Stimulated activated CD4-positive, alpha-beta T cell treated with anti-CD3 and anti-CD28 coated beads, Interleukin-4, amount 100 ng/mL, for 4 hours (primary cell): ENCODE results near the gene GPR18.

ENCODE experiments used
- DNase-seq, 2 experiments: peaks; one replicate each; pipeline ENCODE4 v3.0.0-alpha.2; 2020

The GPR18 gene

DNA sequence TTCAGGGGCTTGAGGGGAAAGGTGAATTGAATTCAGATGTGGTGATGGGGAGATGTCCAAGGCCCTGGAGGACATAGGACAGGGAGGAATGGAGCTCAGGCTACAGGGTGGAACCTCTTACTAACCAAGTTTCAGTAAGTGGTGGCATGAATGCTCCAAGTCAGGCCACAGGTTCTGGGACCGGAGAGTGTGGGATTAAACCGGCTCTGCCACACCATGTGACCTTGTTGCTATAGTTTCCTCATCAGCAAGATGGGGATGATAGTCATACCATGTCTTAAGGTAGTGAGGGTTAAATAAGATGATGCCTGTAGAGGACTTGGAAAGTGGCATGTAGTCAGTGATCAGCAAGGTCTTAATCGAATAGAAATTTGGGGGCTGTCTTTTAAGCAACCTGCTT lies 32.7 kb upstream of the GPR18 start:
- DNase-seq: no peak

DNA sequence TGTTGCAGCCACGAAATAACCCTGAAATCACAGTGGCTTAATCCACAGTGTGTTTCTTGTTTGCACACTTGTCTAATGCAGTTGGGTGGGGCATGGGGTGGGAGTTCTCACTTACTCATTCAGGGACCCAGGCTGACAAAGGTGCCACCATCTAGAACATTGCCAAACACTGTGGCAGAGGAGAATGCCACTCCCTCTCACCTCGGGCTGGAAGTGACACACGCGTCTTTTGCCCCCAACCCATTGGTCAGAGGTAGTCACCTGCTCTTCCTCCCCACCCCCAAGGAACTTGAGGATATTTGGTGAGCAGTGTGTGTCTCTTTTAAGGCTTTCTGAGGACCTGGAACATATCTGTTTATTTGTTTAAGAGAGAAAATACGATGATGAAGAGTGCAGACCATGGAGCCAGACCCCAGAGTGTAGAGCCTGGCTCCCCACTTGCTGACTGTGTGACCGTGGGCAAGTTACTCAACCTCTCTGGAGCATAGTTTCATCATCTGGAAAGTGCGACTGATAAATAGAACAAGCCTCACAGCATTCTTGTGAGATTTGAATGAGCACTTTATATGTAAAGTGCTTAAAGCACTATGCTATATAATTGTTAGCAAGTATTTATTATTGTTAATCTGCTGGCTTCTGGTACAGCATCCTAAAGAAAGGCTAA lies 31.6 kb upstream of the GPR18 start:
- DNase-seq: peak in 1 of 2 experiments; percentile 34

DNA sequence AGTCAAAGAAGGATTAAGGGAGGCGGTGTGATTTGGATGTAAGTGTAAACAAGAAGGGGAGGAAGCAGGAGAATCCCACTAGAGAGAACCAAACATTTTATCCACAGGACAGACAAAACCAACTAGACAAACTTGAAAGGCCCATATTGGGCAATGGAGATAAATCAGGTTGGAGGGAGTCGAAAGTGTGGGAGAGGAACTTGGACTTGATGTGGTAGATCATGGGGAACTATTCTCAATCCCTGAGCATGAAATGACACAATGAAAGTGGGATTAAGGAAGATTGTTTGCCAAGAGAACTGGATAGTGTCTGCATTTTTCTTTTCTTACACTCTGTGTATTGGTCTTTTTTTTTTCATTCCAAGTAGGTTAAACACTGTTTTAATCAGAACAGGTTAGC lies 31.1 kb upstream of the GPR18 start:
- DNase-seq: no peak

- DNase-seq: no peak
Measured at GRCh38 chr13:99288089-99288488, 29.9 kb upstream of the GPR18 start.

GRCh38 chr13:99287551-99287950 lies 29.4 kb upstream of the GPR18 start:
- DNase-seq: no peak

- no peak for DNase-seq
Measured at GRCh38 chr13:99285432-99286182, 27.4 kb upstream of the GPR18 start.

DNA sequence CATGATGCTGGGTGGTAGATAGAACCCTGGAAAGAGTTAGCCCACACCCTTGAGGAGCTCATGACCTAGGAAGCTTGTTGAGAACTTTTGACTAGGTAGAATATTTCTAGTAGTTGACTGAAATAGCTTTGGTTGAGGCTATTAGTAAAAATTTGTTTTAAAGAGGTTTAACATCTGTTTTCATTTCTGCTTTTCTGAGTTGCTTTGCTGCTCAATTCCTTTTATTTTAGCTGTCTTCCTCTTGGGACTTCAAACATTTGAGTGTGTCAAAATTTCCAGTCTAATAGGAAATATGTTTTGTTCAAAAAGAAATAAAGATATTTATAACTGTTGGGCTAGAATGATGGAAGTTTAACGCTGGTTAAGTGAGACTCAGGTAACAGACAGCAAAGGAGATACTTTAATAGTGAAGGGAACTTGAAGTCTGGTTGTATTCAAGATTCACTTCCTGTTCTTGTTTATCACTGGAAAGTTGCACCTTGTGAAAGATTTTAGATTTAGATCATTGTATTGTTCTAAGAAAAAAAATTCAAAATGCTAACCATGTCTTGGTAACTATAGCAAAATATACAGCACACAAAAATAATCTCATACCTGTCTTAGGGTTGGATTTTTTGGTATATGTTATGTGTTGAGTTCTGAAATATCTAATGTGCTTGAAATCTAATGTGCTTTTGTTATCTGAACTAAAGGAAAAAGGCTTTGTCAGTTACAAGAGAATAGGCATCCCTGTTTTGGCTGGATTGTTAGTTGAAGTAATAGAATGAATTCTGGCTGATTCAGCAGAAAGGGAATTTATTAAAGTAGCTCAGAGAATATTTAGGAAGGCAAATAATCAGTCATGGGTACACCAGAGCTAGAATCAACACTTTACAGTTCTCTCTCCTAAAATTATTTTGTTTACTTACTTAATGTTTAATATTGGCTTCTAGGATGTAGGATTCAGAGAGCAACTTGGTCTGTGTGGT lies 24.4 kb upstream of the GPR18 start:
- DNase-seq: no peak

- peak; percentile 26 to 43 for DNase-seq
Measured at GRCh38 chr13:99281811-99282263, 23.7 kb upstream of the GPR18 start.

- DNase-seq: no peak
Measured at GRCh38 chr13:99280166-99280565, 22.0 kb upstream of the GPR18 start.

GRCh38 chr13:99279637-99280036 lies 21.5 kb upstream of the GPR18 start:
- DNase-seq: no peak

- no peak for DNase-seq
Measured at GRCh38 chr13:99278843-99279242, 20.7 kb upstream of the GPR18 start.

- no peak for DNase-seq
Measured at GRCh38 chr13:99278200-99278599, 20.0 kb upstream of the GPR18 start.

- DNase-seq: no peak
Measured at GRCh38 chr13:99277629-99278028, 19.4 kb upstream of the GPR18 start.

- no peak for DNase-seq
Measured at GRCh38 chr13:99276706-99277105, 18.5 kb upstream of the GPR18 start.

DNA sequence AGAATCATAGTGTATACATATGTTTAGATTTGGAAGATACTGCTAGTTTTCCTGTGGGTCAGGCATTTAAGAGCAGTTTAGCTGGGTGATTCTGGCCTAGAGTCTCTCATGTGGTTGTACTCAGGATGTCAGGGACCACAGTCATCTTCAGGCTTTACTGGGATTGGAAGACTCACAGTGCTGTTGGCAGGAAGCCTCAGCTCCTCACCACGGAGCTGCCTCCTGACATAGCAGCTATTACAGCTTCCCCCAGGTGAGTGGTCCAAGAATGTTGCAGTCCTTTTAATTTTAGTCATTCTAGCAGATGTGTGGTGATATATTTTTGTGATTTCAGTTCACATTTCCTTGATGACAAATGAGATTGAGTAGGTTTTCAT lies 16.9 kb upstream of the GPR18 start:
- DNase-seq: no peak

DNA sequence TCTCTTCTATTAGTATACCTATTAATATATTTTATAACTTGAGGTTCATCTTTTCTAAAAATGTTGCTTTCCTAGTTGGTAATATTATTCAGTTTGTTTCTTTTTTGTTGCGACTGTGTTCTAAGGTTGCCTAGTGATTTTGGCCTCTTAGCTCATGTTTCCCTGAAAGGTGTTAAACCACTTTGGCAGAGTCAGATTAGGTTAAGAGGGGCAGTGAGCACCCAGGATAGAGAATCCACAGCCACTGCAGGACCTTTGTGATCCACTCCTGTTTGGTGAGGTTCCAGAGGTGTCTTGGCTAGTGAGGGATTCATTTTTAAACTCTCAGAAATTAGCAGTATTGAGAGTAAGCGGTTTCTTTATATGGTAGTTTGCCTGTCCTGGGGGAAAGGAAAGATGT lies 14.9 kb upstream of the GPR18 start:
- DNase-seq: no peak

GRCh38 chr13:99272481-99272880 lies 14.3 kb upstream of the GPR18 start:
- no peak for DNase-seq

DNA sequence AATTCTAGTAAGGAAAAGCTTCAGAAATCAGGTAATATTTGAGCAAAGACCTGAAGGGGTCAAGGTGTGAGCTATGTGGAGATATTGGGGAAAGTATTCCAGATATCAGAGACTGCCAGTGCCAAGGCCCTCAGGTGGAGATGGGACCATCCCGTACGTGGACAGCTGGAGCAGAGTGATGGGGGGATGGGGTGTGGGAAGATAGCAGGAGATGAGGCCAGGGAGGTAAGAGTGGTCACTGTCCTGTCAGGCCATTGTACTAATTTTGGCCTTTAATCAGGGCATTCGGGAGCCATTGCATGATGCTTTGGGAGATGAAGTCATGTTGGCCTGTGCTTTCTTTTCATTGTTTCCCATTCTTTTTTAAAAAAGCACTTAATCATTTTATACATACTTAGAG lies 13.1 kb upstream of the GPR18 start:
- no peak for DNase-seq

DNA sequence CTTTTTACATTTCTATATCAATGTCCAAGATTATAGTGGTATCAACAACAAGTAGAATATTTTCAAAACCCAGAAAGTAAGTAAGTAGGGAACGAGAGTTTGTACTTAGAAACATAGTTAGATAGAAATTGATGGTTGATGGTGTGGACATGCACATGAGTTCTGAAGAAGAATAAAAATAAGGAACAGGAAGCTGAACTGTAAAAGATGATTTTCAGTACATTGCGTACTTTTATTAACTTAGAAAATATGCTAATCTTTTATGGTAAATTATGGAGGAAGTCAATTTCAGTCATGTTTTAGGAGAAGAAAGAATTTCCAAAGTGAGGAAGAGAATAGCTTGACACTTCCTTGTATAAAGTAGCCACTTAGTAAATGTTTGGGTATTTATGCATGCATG lies 12.3 kb upstream of the GPR18 start:
- DNase-seq: no peak

- DNase-seq: peak in 1 of 2 experiments; percentile 44
Measured at GRCh38 chr13:99269627-99270241, 11.6 kb upstream of the GPR18 start.

DNA sequence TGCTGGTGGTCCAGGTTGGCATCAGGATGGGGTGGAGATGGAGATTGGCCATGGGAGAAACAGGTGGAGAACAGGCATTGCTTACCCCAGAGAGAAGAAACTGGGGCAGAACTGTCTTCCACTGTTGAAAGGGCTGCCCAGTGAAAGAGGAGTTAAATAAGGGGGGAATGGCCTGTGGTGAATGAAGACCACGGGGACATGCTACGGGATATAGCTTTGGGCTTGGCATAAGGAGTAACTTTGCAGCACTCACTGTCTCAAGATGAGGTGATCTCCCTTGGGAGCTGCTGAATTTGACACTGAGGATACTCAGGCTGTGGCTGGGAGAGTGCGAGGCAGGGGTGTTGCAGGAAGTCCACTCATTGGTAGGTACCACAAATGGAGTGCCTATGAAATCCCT lies 10.6 kb upstream of the GPR18 start:
- DNase-seq: no peak

GRCh38 chr13:99267927-99268326 lies 9.7 kb upstream of the GPR18 start:
- DNase-seq: no peak

GRCh38 chr13:99266827-99267226 lies 8.6 kb upstream of the GPR18 start:
- no peak for DNase-seq
